Mucosa of descending colon (tissue), 3 donors: Measurements from ENCODE around the gene CHN2. TPM values are rescaled to one million over a fixed set of nuclear protein-coding genes. Genes with fewer than 3 reads are reported as not detected.

Experiments used
- ATAC-seq: fragments of 200-7000 bp; cut with Tn5 transposase; one replicate; pipeline ENCODE4 v1.9.1; 2020; ENCODE audit warnings: mild to moderate bottlenecking, moderate library complexity
- DNase-seq, 3 donors: peaks; one replicate each; pipeline ENCODE4 v3.0.0-alpha.2; 2020
- H3K36me3 ChIP-seq: fragments of 200-600 bp; one replicate; pipeline ENCODE4 v1.8.0; 2021; ENCODE audit warnings: low read depth, mild to moderate bottlenecking
- H3K4me1 ChIP-seq: fragments of 200-600 bp; one replicate; pipeline ENCODE4 v1.8.0; 2021; ENCODE audit warnings: low read depth, mild to moderate bottlenecking
- H3K4me3 ChIP-seq: fragments of 200-600 bp; one replicate; pipeline ENCODE4 v1.8.0; 2021; ENCODE audit warnings: mild to moderate bottlenecking
- H3K9me3 ChIP-seq: fragments of 200-600 bp; one replicate; pipeline ENCODE4 v1.8.0; 2021; ENCODE audit warnings: mild to moderate bottlenecking
- intact Hi-C, 2 donors: fragments of 100-400 bp; cut with DNase I in 1 of 2; cut with micrococcal nuclease in 1 of 2; formaldehyde crosslinking; loops; one replicate each; pipeline versions ENCODE4 v1.11.0 to v1.11.1; 2022; cut with DNase I, micrococcal nuclease
- total RNA-seq, 3 donors: library from RNA; stranded (reverse); fragmentation: NEBNext Ultra II Directional in 2 of 3; extraction: Animal tissue kit (Norgen Biotek cat#: 25700) in 2 of 3; gene quantifications; one replicate each; pipeline versions ENCODE4 v1.2.1 to v1.2.4, GENCODE V29; 2021 to 2023
- TF ChIP-seq, protein P1 (sequence below): fragments of 200-600 bp; IDR thresholded peaks from one replicate; pipeline ENCODE4 v1.8.0; 2022; ENCODE audit warnings: antibody characterized with exemption, mild to moderate bottlenecking
- donor health status: DM: no; HTN: no; CAD: no; lungs with moderate emphysema.
- donor health status: DM: no; HTN: no; CAD: no.
- donor health status: DM: no; HTN: yes; CAD: no.

CHN2 gene
- total RNA-seq, 3 donors from 2014 or later, result 18.7 to 41.5 (median 27.6) TPM

DNA sequence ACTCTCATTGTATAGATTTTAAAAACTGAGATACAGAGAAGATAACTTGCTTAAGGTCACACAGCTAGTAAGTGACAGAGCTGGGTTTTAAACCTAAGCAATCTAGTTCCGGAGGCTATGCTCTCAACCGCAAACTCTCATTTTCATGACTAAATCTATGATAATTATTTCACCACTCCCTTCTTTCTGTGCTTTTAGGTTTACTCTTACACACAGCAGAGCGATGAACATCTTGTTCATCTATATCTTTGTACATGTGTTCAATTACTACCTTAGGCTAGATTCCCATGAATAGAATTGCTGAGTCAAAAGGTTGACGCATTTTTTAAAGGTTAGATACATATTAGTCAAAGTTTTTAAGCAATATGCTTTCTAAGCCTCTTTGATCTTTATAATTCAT is 154.8 kb downstream of the CHN2 start:
- H3K9me3 ChIP-seq, result no peaks in the 10 kb centered on the region
- TF ChIP-seq, protein P1, sequence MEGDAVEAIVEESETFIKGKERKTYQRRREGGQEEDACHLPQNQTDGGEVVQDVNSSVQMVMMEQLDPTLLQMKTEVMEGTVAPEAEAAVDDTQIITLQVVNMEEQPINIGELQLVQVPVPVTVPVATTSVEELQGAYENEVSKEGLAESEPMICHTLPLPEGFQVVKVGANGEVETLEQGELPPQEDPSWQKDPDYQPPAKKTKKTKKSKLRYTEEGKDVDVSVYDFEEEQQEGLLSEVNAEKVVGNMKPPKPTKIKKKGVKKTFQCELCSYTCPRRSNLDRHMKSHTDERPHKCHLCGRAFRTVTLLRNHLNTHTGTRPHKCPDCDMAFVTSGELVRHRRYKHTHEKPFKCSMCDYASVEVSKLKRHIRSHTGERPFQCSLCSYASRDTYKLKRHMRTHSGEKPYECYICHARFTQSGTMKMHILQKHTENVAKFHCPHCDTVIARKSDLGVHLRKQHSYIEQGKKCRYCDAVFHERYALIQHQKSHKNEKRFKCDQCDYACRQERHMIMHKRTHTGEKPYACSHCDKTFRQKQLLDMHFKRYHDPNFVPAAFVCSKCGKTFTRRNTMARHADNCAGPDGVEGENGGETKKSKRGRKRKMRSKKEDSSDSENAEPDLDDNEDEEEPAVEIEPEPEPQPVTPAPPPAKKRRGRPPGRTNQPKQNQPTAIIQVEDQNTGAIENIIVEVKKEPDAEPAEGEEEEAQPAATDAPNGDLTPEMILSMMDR, result no peak
- H3K36me3 ChIP-seq, result no peaks in the 10 kb centered on the region
- DNase-seq (no peak), ATAC-seq (no peak)
- no peak overlapping the region for H3K4me3 ChIP-seq
- no peaks in the 10 kb centered on the region for H3K4me1 ChIP-seq
- intact Hi-C loops, result no loop called here

GRCh38 chr7:29350351-29350750 is 155.8 kb downstream of the CHN2 start:
- H3K4me1 ChIP-seq, result no peaks in the 10 kb centered on the region
- DNase-seq (no peak), ATAC-seq (no peak)
- no peaks in the 10 kb centered on the region for H3K36me3 ChIP-seq
- TF ChIP-seq, protein P1, result no peak
- no peaks in the 10 kb centered on the region for H3K9me3 ChIP-seq
- H3K4me3 ChIP-seq, result no peak overlapping the region
- intact Hi-C loops, result no loop called here

DNA sequence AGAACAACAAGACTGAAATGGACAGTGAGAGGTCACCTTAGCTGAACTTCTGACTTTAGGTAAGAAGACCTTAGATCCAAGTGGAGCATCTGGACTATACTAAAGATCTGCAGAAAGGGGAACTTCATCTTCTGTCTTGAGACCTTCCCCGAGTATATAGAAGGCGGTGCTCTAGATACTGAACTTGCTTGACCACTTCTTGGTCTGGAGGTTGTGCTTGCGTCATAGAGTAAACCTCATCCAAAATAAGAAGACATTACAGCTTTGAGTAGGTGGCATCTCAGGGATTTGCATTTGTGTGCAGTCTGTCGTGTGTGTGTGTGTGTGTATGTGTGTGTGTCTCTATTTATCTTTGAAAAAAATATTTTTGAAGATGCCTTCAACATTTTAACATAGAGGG is 157.5 kb downstream of the CHN2 start:
- TF ChIP-seq, protein P1, result no peak
- ATAC-seq (no peak), DNase-seq (no peak)
- Histone ChIP-seq H3K36me3 (no peaks in the 10 kb centered on the region), H3K4me1 (no peaks in the 10 kb centered on the region), H3K4me3 (no peak overlapping the region), H3K9me3 (no peaks in the 10 kb centered on the region)
- intact Hi-C loops, result no loop called here

- TF ChIP-seq, protein P1, result no peak
Measured at GRCh38 chr7:29353810-29354209, 159.2 kb downstream of the CHN2 start.

GRCh38 chr7:29354340-29354739 is 159.8 kb downstream of the CHN2 start:
- Histone ChIP-seq H3K36me3 (no peaks in the 10 kb centered on the region), H3K4me3 (no peak overlapping the region), H3K4me1 (no peaks in the 10 kb centered on the region), H3K9me3 (no peaks in the 10 kb centered on the region)
- intact Hi-C loops, result no loop called here
- DNase-seq (no peak), ATAC-seq (no peak)
- TF ChIP-seq, protein P1, result no peak

More at GRCh38 chr7:29353810-29354209, 159.2 kb downstream of the CHN2 start:
- Histone ChIP-seq H3K36me3 (no peaks in the 10 kb centered on the region), H3K4me3 (no peak overlapping the region), H3K9me3 (no peaks in the 10 kb centered on the region), H3K4me1 (no peaks in the 10 kb centered on the region)
- DNase-seq (no peak), ATAC-seq (no peak)
- intact Hi-C loops, result no loop called here

- H3K36me3 ChIP-seq, result no peaks in the 10 kb centered on the region
- no peaks in the 10 kb centered on the region for H3K9me3 ChIP-seq
- H3K4me1 ChIP-seq, result no peaks in the 10 kb centered on the region
- no peak overlapping the region for H3K4me3 ChIP-seq
- TF ChIP-seq, protein P1, result no peak
- intact Hi-C loops, result no loop called here
- ATAC-seq (no peak), DNase-seq (no peak)
Measured at GRCh38 chr7:29355388-29355787, 160.8 kb downstream of the CHN2 start.
